ENCODE results near the gene OLA1. TPM values are rescaled to one million over a fixed set of nuclear protein-coding genes. Genes with fewer than 3 reads are reported as not detected.

OLA1 gene
- total and polyA plus RNA-seq, 2 of the 13 experiments (the other 11 are each of a cell fraction or from before 2014, with no cell fraction given), result 153 to 241 TPM

- ChIA-PET CTCF (ENCODE audit: low intra/inter-chr PET ratio, low total read pairs) (no interaction called here), POLR2A (no interaction called here)
- no peak for ATAC-seq
- DNase-seq (ENCODE audit: low spot score), result no peak
- intact Hi-C loops (cut with micrococcal nuclease; ENCODE audit: unreplicated experiment) (no loop called here), in situ Hi-C loops (cut with HindIII; ENCODE audit: extremely low pct_ligation_motif_present, low pct_unique_long_range_greater_than_20kb) (no loop called here)
- Histone ChIP-seq H2AFZ (ENCODE audit: low read length) (no peak overlapping the region), H3K4me1 (ENCODE audit: insufficient read depth, low read length) (peaks cover 20% of the 10 kb centered on the region), H3K4me3 (replicated peaks in 1 of 3; ENCODE audit: insufficient read depth in 1 of 3, low read depth in 2 of 3, low read length in 3 of 3) (no peak overlapping the region), H3K9ac (ENCODE audit: insufficient read depth, low read depth, low read length) (no peak overlapping the region), H3K27me3 (ENCODE audit: control insufficient read depth in 1 of 2, insufficient read depth in 2 of 2, low read length in 2 of 2) (peaks cover 0 to 18% of the 10 kb centered on the region in 2 experiments; a peak in 2 of 5 replicates), H3K36me3 (replicated peaks in 1 of 2; ENCODE audit: control insufficient read depth in 1 of 2, insufficient read depth in 2 of 2, low read length in 2 of 2) (no peaks in the 10 kb centered on the region), H3K27ac (ENCODE audit: extremely low read length, insufficient read depth, low read length) (no peak overlapping the region), H3K79me2 (ENCODE audit: insufficient read depth, low read length) (no peaks in the 10 kb centered on the region), H3K9me3 (ENCODE audit: low read length) (no peaks in the 10 kb centered on the region), H4K20me1 (ENCODE audit: insufficient read depth, low read length) (no peaks in the 10 kb centered on the region), H3K4me2 (ENCODE audit: low read depth, low read length) (peak overlapping the region; percentile 42; the same call in 1 of the 2 replicates)
- TF ChIP-seq BCL3 (CRISPR knock-in tag; IDR thresholded peaks at IDR 0.05) (no peak), PAX8 (CRISPR knock-in tag; IDR thresholded peaks at IDR 0.05; ENCODE audit: borderline replicate concordance) (no peak), E2F1 (CRISPR knock-in tag; IDR thresholded peaks at IDR 0.05) (no peak), GMEB1 (CRISPR knock-in tag; IDR thresholded peaks at IDR 0.05; ENCODE audit: borderline replicate concordance) (no peak), ARHGAP35 (CRISPR knock-in tag; IDR thresholded peaks at IDR 0.05; ENCODE audit: borderline replicate concordance) (no peak), NR2C2 (CRISPR knock-in tag; IDR thresholded peaks at IDR 0.05; ENCODE audit: borderline replicate concordance) (no peak), RFXANK (CRISPR knock-in tag; IDR thresholded peaks at IDR 0.05) (no peak), ZNF580 (CRISPR knock-in tag; IDR thresholded peaks at IDR 0.05; ENCODE audit: borderline replicate concordance, low read depth) (no peak), RCOR2 (CRISPR knock-in tag; IDR thresholded peaks at IDR 0.05) (no peak), SMAD3 (CRISPR knock-in tag; IDR thresholded peaks at IDR 0.05) (no peak), ZNF180 (CRISPR knock-in tag; IDR thresholded peaks at IDR 0.05; ENCODE audit: borderline replicate concordance, low read depth) (no peak), TAF1 (CRISPR knock-in tag; IDR thresholded peaks at IDR 0.05) (no peak), HNF4G (IDR thresholded peaks at IDR 0.05; ENCODE audit: borderline replicate concordance, low read depth, low read length) (no peak), HNF4G (CRISPR knock-in tag; IDR thresholded peaks at IDR 0.05; ENCODE audit: borderline replicate concordance, low read depth) (no peak), RXRB (CRISPR knock-in tag; IDR thresholded peaks at IDR 0.05; ENCODE audit: borderline replicate concordance) (no peak), REL (CRISPR knock-in tag; conservative IDR thresholded peaks at IDR 0.05) (no peak), ONECUT2 (CRISPR knock-in tag; IDR thresholded peaks at IDR 0.05) (no peak)
- BruUV-seq (replicated peaks), result no TSS peak
- FAIRE-seq, result no peak
- WGBS (ENCODE audit: low lambda C conversion rate), result 39% methylated on average over 2 of the region's 2 CpGs
Measured at GRCh38 chr2:174033163-174033550, 215.2 kb downstream of the OLA1 start.

Measured in HepG2 (cell line).